Mesenchymal stem cell (in vitro differentiated cells and primary cell): ENCODE results near the gene GPR3.

Experiments used
- DNase-seq: peaks from one replicate; pipeline ENCODE4 v3.0.0-alpha.2; 2013
- H2AFZ ChIP-seq: one replicate; pipeline ENCODE4 v1.6.1; 2013; ENCODE audit warnings: low read depth, mild to moderate bottlenecking, control low read depth, inconsistent platforms, low read length, moderate library complexity
- H2AK5ac ChIP-seq: 2 replicates; pipeline ENCODE4 v1.6.1; 2013; ENCODE audit warnings: low read length, moderate library complexity, mild to moderate bottlenecking, inconsistent platforms; ENCODE audit not compliant: severe bottlenecking
- H2BK120ac ChIP-seq: one replicate; pipeline ENCODE4 v1.6.1; 2013; ENCODE audit warnings: low read depth, mild to moderate bottlenecking, inconsistent platforms, low read length, moderate library complexity
- H2BK12ac ChIP-seq, 2 experiments: one replicate each; pipeline ENCODE4 v1.6.1; 2013; ENCODE audit warnings: inconsistent platforms in 2 of 2, low read length in 2 of 2, mild to moderate bottlenecking in 2 of 2, moderate library complexity in 2 of 2, control low read depth in 1 of 2
- H2BK15ac ChIP-seq: one replicate; pipeline ENCODE4 v1.6.1; 2013; ENCODE audit warnings: mild to moderate bottlenecking, low read depth, inconsistent platforms; ENCODE audit not compliant: poor library complexity, severe bottlenecking
- H2BK5ac ChIP-seq: 2 replicates; pipeline ENCODE4 v1.6.1; 2013; ENCODE audit warnings: low read depth, mild to moderate bottlenecking, low read length, control low read depth, inconsistent platforms; ENCODE audit not compliant: poor library complexity, severe bottlenecking
- H3K14ac ChIP-seq, 2 experiments: one replicate each; pipeline ENCODE4 v1.6.1; 2013; ENCODE audit warnings: inconsistent platforms in 2 of 2, low read length in 2 of 2, control low read depth in 1 of 2, mild to moderate bottlenecking in 1 of 2, moderate library complexity in 1 of 2
- H3K18ac ChIP-seq, 2 experiments: one replicate each; pipeline ENCODE4 v1.6.1; 2013; ENCODE audit warnings: inconsistent platforms in 2 of 2, low read length in 2 of 2, control low read depth in 1 of 2, low read depth in 1 of 2, mild to moderate bottlenecking in 1 of 2
- H3K23ac ChIP-seq, 2 experiments: one replicate each; pipeline ENCODE4 v1.6.1; 2013; ENCODE audit warnings: inconsistent platforms in 2 of 2, low read length in 2 of 2, mild to moderate bottlenecking in 2 of 2, moderate library complexity in 2 of 2, control low read depth in 1 of 2
- H3K27ac ChIP-seq: 2 replicates; pipeline ENCODE4 v1.5.1; 2013; ENCODE audit warnings: mild to moderate bottlenecking, moderate library complexity, low read length, control low read depth, inconsistent platforms; ENCODE audit not compliant: poor library complexity, severe bottlenecking
- H3K27me3 ChIP-seq, 2 experiments: 2 replicates each; pipeline versions ENCODE4 v1.6.1 to v1.7.0; 2013; ENCODE audit warnings: low read length in 2 of 2, mild to moderate bottlenecking in 2 of 2, moderate library complexity in 2 of 2, control low read depth in 1 of 2, inconsistent platforms in 1 of 2; ENCODE audit not compliant: control insufficient read depth in 1 of 2, insufficient read depth in 1 of 2
- H3K36me3 ChIP-seq, 2 experiments: 2 replicates each; pipeline versions ENCODE4 v1.6.1 to v1.7.0; 2013; ENCODE audit warnings: low read length in 2 of 2, control low read depth in 1 of 2, inconsistent platforms in 1 of 2, low read depth in 1 of 2, mild to moderate bottlenecking in 1 of 2; ENCODE audit not compliant: insufficient read depth in 2 of 2, control insufficient read depth in 1 of 2
- H3K4ac ChIP-seq, 2 experiments: one replicate each; pipeline ENCODE4 v1.6.1; 2013; ENCODE audit warnings: inconsistent platforms in 2 of 2, low read length in 2 of 2, mild to moderate bottlenecking in 2 of 2, moderate library complexity in 2 of 2, control low read depth in 1 of 2, low read depth in 1 of 2
- H3K4me1 ChIP-seq: 2 replicates; pipeline ENCODE4 v1.6.1; 2013; ENCODE audit warnings: low read depth, low read length, control low read depth; ENCODE audit not compliant: control insufficient read depth, insufficient read depth
- H3K4me2 ChIP-seq: 2 replicates; pipeline ENCODE4 v1.6.1; 2013; ENCODE audit warnings: low read length, mild to moderate bottlenecking, inconsistent platforms; ENCODE audit not compliant: poor library complexity, severe bottlenecking
- H3K4me3 ChIP-seq, 2 experiments: 2 replicates each; pipeline versions ENCODE4 v1.5.1 to v1.7.0; 2013; ENCODE audit warnings: low read length in 2 of 2, mild to moderate bottlenecking in 2 of 2, control low read depth in 1 of 2, low read depth in 1 of 2; ENCODE audit not compliant: insufficient read depth in 1 of 2
- H3K79me1 ChIP-seq: replicated peaks from 2 replicates; pipeline ENCODE4 v1.6.1; 2013; ENCODE audit warnings: mild to moderate bottlenecking, control low read depth, low read length, inconsistent platforms; ENCODE audit not compliant: poor library complexity, severe bottlenecking
- H3K9ac ChIP-seq: 2 replicates; pipeline ENCODE4 v1.7.0; 2013; ENCODE audit warnings: mild to moderate bottlenecking, low read length, moderate library complexity
- H3K9me3 ChIP-seq: 2 replicates; pipeline ENCODE4 v1.7.0; 2013; ENCODE audit warnings: mild to moderate bottlenecking, low read length; ENCODE audit not compliant: control insufficient read depth
- H4K8ac ChIP-seq: one replicate; pipeline ENCODE4 v1.6.1; 2013; ENCODE audit warnings: inconsistent platforms, mild to moderate bottlenecking, low read length, moderate library complexity
- H4K91ac ChIP-seq: one replicate; pipeline ENCODE4 v1.6.1; 2013; ENCODE audit warnings: mild to moderate bottlenecking, low read length, inconsistent platforms
- WGBS: methylation state at CpG from one replicate; pipeline ENCODE4 v1.1.7; 2013; ENCODE audit warnings: mixed read lengths; 5-methylcytosine and 5-hydroxymethylcytosine counted together

The GPR3 gene

DNA sequence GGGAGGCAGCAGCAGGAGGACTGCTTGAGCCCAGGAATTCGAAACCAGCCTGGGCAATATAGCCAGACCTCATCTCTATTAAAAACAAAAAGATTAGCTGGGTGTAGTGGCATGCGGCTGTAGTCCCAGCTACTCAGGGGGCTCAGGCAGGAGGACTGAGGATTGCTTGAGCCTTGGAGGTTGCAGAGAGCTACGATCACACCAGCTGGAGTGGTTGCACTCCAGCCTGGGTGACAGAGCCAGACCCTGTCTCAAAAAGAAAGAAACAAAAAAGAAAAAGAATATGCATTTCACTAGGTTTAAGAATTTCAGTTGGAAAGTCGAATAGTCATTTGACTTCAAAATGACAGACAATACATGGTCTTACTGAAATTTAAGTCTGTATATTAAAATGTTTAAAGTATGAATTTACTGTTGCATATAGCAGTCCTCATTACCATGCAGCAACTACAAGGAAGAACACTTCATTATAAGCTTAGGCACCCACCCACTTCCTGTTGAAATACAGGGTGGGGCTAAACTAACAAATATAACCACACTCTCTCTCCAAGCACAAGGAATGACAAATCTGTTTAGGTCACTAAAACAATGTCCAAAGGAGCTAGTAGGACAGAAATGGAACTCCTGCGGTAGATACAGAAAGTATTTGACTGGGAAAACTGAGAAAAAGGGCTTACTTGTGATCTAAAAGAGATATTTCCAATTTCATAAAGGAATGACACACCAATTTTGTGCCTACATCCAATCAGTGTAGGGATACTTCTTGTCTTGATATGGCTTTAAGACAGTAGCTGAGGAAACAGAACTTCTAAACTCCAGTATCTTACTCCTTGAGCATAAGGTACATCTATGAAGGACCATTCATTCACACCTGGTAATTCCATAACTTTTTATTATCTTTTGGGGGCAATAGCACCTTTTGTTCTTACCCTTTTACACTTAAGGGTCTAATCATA is 44.1 kb downstream of the GPR3 start:
- WGBS: 96% methylated on average over 2 of the region's 5 CpGs
- Histone ChIP-seq H3K18ac (no peak overlapping the region), H3K9me3 (no peaks in the 10 kb centered on the region), H2BK12ac (no peak overlapping the region), H2BK120ac (no peak overlapping the region), H3K4me1 (peaks cover 8% of the 10 kb centered on the region), H4K91ac (no peak overlapping the region), H3K9ac (peak overlapping the region; percentile 10), H2AK5ac (no peak overlapping the region), H3K27me3 (no peaks in the 10 kb centered on the region), H3K79me1 (peaks cover 32% of the 10 kb centered on the region), H3K27ac (no peak overlapping the region), H3K4me2 (no peak overlapping the region), H4K8ac (no peak overlapping the region), H2AFZ (no peak overlapping the region), H2BK15ac (no peak overlapping the region), H3K14ac (no peak overlapping the region), H3K4me3 (peak overlapping the region in 1 of 2 experiments; percentile 13), H3K23ac (no peak overlapping the region), H2BK5ac (no peak overlapping the region), H3K36me3 (peaks cover 9 to 10% of the 10 kb centered on the region in 2 experiments), H3K4ac (peak overlapping the region in 1 of 2 experiments; percentile 73)
- DNase-seq: peak; percentile 81

DNA sequence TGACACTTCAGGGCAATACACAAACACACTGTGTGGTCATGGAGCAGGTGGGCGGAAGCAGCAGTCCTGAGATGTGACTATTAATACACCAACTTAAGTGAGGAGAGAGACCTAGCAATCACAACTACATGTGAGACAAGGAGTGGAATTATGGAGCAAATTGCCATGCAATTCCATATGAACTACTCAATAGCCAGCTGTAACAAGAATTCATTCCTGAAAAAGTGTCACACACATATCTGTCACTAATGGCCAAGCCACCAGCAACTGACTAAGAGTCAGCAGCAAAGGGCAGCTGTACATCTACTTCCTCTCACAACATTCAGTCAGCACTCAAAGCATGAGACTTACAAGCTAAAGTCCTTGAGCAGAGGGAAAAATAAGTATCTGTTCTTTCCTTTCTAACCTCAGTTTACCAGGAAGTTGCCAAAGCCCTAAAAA is 46.2 kb downstream of the GPR3 start:
- H2AFZ ChIP-seq: no peak overlapping the region
- no peak overlapping the region for H2BK120ac ChIP-seq
- H2AK5ac ChIP-seq: no peak overlapping the region
- DNase-seq: no peak
- no peak overlapping the region for H3K4me2 ChIP-seq
- H4K8ac ChIP-seq: no peak overlapping the region
- H3K4ac ChIP-seq: no peak overlapping the region
- no peak overlapping the region for H3K18ac ChIP-seq
- no peak overlapping the region for H2BK15ac ChIP-seq
- H3K14ac ChIP-seq: no peak overlapping the region
- H3K9ac ChIP-seq: no peak overlapping the region
- H2BK12ac ChIP-seq: no peak overlapping the region
- 100% methylated on average over 1 of the region's 1 CpG for WGBS
- no peak overlapping the region for H4K91ac ChIP-seq
- H3K4me1 ChIP-seq: peaks cover 3% of the 10 kb centered on the region
- H3K27me3 ChIP-seq: no peaks in the 10 kb centered on the region
- no peak overlapping the region for H3K27ac ChIP-seq
- peaks cover 31% of the 10 kb centered on the region for H3K79me1 ChIP-seq
- no peak overlapping the region for H3K23ac ChIP-seq
- no peaks in the 10 kb centered on the region for H3K9me3 ChIP-seq
- H3K36me3 ChIP-seq: peaks cover 7 to 10% of the 10 kb centered on the region in 2 experiments
- no peak overlapping the region for H3K4me3 ChIP-seq
- no peak overlapping the region for H2BK5ac ChIP-seq

DNA sequence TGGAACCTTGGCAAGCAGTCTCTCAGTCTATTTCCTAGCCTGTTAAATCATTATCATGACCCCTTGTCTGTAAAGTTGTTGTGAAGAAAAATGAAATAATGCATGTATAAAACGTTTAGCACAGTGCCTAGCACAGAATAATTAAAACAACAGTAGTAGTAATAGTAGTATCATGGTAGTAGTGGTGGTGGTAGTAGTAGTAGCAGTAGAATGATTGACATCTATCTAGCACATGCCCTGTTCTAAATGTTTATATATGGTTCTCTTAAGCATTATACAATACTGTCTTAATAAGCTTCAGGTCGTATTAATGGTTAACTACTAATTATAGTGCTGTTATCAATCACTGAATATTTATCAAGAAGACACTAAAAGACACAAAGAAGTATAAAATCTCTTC is 46.7 kb downstream of the GPR3 start:
- H2BK120ac ChIP-seq: no peak overlapping the region
- H3K27me3 ChIP-seq: no peaks in the 10 kb centered on the region
- H3K4me1 ChIP-seq: peaks cover 3% of the 10 kb centered on the region
- peaks cover 9 to 10% of the 10 kb centered on the region in 2 experiments for H3K36me3 ChIP-seq
- H3K18ac ChIP-seq: no peak overlapping the region
- H3K9me3 ChIP-seq: no peaks in the 10 kb centered on the region
- no peak overlapping the region for H2AK5ac ChIP-seq
- no peak overlapping the region for H3K4me3 ChIP-seq
- no peak overlapping the region for H2BK12ac ChIP-seq
- no peak overlapping the region for H2BK5ac ChIP-seq
- H2BK15ac ChIP-seq: no peak overlapping the region
- H3K4ac ChIP-seq: no peak overlapping the region
- no CpG with 5 or more reads among the region's 2 CpGs for WGBS
- no peak overlapping the region for H2AFZ ChIP-seq
- H3K9ac ChIP-seq: no peak overlapping the region
- no peak overlapping the region for H4K8ac ChIP-seq
- no peak overlapping the region for H4K91ac ChIP-seq
- no peak overlapping the region for H3K14ac ChIP-seq
- H3K23ac ChIP-seq: no peak overlapping the region
- peaks cover 30% of the 10 kb centered on the region for H3K79me1 ChIP-seq
- no peak for DNase-seq
- no peak overlapping the region for H3K27ac ChIP-seq
- H3K4me2 ChIP-seq: no peak overlapping the region

DNA sequence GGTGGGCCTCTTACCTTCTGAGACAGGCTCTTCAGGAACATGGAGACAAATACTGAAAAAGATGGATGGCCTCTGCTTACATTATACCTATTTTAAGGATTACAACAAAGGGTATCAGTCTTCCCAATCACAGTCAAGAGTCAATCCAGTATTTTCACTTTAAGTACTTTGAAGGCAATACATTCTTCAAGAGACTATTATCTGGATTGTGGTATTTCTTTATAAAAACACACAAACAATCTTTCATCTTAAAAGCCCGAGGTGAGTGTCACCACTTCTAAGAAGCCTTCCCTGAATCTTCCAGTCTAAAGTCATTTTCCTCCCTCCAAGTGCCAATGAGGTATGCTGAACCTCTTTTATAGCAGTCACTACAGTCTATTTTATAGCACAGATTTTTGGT is 52.2 kb downstream of the GPR3 start:
- WGBS: 57% methylated on average over 1 of the region's 1 CpG
- H3K4me3 ChIP-seq: no peak overlapping the region
- no peak overlapping the region for H2BK12ac ChIP-seq
- no peak overlapping the region for H3K4ac ChIP-seq
- H3K9me3 ChIP-seq: no peaks in the 10 kb centered on the region
- no peak overlapping the region for H2AK5ac ChIP-seq
- H3K79me1 ChIP-seq: peaks cover 28% of the 10 kb centered on the region
- no peaks in the 10 kb centered on the region for H3K27me3 ChIP-seq
- H2AFZ ChIP-seq: no peak overlapping the region
- no peak overlapping the region for H3K9ac ChIP-seq
- H3K4me2 ChIP-seq: no peak overlapping the region
- no peak overlapping the region for H3K18ac ChIP-seq
- H3K23ac ChIP-seq: no peak overlapping the region
- H3K36me3 ChIP-seq: peaks cover 12 to 34% of the 10 kb centered on the region in 2 experiments
- H2BK5ac ChIP-seq: no peak overlapping the region
- H2BK15ac ChIP-seq: no peak overlapping the region
- no peak overlapping the region for H3K14ac ChIP-seq
- H4K91ac ChIP-seq: no peak overlapping the region
- peaks cover 2% of the 10 kb centered on the region for H3K4me1 ChIP-seq
- no peak overlapping the region for H3K27ac ChIP-seq
- no peak overlapping the region for H4K8ac ChIP-seq
- H2BK120ac ChIP-seq: no peak overlapping the region
- DNase-seq: no peak
